Measurements from ENCODE around the gene DTX2.
A peak's percentile ranks its signal among the peaks of the same experiment; 100 is the strongest.

DTX2 gene

DNA sequence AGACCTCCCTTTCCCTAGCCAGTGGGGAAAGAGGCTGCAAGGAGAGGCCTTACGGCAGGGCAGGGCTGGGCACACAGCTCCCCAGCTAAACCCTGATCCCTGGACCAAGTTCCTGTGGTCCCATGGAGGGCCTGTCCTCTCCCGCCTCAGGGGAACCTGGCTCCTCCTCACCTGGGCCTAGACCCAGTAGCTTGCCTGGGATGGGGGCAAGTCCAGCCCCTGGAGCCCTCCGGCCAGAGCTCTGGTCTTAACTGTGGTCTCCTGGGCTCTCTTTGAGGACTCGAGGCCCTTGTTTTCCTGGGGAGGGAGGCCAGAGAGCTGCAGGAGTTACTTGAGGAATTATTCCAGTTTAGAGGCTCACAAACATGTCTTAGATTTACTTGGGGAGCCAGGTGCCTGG, 35.3 kb upstream of the DTX2 start:
- in situ Hi-C loops (cut with HindIII; ENCODE audit: low pct_ligation_motif_present, low sequenced_read_pairs), result no loop called here
- TF ChIP-seq, protein P1, sequence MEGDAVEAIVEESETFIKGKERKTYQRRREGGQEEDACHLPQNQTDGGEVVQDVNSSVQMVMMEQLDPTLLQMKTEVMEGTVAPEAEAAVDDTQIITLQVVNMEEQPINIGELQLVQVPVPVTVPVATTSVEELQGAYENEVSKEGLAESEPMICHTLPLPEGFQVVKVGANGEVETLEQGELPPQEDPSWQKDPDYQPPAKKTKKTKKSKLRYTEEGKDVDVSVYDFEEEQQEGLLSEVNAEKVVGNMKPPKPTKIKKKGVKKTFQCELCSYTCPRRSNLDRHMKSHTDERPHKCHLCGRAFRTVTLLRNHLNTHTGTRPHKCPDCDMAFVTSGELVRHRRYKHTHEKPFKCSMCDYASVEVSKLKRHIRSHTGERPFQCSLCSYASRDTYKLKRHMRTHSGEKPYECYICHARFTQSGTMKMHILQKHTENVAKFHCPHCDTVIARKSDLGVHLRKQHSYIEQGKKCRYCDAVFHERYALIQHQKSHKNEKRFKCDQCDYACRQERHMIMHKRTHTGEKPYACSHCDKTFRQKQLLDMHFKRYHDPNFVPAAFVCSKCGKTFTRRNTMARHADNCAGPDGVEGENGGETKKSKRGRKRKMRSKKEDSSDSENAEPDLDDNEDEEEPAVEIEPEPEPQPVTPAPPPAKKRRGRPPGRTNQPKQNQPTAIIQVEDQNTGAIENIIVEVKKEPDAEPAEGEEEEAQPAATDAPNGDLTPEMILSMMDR (IDR thresholded peaks at IDR 0.05; ENCODE audit: low read depth, low read length, missing control alignments), result no peak
- DNase-seq, result no peak
- H3K36me3 ChIP-seq (replicated peaks), result no peaks in the 10 kb centered on the region
- no peak overlapping the region for H3K27ac ChIP-seq
- H3K27me3 ChIP-seq (replicated peaks), result no peaks in the 10 kb centered on the region
- no peak overlapping the region for H3K4me3 ChIP-seq (ENCODE audit: low read depth, low read length)

DNA sequence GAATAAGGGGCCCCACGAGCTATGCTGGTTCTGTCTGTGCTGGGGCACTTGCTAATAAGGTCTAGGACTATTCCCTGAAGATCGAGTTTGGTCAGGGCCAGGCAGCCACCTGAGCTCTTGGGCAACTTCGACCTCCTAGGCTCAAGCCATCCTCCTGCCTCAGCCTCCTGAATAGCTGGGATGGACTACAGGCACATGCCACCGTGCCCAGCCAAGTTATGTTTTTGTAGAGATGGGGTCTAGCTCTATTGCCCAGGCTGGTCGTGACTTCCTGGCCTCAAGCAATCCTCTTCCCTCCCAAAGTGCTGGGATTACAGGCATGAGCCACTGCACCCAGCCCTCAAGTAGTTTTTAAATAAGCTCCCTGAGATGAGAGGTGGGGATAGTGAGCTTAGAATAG, 33.9 kb upstream of the DTX2 start:
- Histone ChIP-seq H3K36me3 (replicated peaks) (no peaks in the 10 kb centered on the region), H3K27me3 (replicated peaks) (no peaks in the 10 kb centered on the region), H3K4me3 (ENCODE audit: low read depth, low read length) (no peak overlapping the region), H3K27ac (no peak overlapping the region)
- DNase-seq, result no peak
- in situ Hi-C loops (cut with HindIII; ENCODE audit: low pct_ligation_motif_present, low sequenced_read_pairs), result no loop called here
- TF ChIP-seq, protein P1 (IDR thresholded peaks at IDR 0.05; ENCODE audit: low read depth, low read length, missing control alignments), result no peak

DNA sequence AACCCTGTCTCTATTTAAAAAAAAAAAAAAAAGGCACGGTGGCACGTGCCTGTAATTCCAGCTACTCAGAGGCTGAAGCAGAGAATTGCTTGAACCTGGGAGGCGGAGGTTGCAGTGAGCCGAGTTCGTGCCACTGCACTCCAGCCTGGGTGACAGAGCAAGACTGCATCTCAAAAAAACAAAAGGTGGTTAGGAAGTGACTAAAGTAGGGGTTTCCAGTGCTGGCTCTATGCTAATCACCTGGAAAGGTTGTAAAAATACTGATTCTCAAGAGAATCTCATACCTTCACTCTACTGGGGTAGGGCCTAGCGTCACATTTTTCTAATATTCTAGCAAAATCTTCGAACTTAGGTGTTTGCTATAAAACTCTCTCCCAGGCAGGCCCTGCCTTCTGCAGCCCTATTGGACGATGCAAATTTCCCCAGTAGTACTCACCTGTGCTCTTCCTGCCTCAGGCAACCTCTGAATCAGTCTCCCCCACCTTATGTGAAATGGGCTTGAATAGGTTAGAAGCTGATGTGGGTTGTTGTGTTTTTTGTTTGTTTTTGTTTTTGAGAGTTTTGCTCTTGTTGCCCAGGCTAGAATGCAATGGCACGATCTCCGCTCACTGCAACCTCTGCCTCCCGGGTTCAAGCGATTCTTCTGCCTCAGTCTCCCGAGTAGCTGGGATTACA, 33.2 kb upstream of the DTX2 start:
- no peak overlapping the region for H3K27ac ChIP-seq
- H3K27me3 ChIP-seq (replicated peaks), result no peaks in the 10 kb centered on the region
- TF ChIP-seq, protein P1 (IDR thresholded peaks at IDR 0.05; ENCODE audit: low read depth, low read length, missing control alignments), result no peak
- in situ Hi-C loops (cut with HindIII; ENCODE audit: low pct_ligation_motif_present, low sequenced_read_pairs), result no loop called here
- no peak overlapping the region for H3K4me3 ChIP-seq (ENCODE audit: low read depth, low read length)
- no peaks in the 10 kb centered on the region for H3K36me3 ChIP-seq (replicated peaks)
- DNase-seq, result no peak

DNA sequence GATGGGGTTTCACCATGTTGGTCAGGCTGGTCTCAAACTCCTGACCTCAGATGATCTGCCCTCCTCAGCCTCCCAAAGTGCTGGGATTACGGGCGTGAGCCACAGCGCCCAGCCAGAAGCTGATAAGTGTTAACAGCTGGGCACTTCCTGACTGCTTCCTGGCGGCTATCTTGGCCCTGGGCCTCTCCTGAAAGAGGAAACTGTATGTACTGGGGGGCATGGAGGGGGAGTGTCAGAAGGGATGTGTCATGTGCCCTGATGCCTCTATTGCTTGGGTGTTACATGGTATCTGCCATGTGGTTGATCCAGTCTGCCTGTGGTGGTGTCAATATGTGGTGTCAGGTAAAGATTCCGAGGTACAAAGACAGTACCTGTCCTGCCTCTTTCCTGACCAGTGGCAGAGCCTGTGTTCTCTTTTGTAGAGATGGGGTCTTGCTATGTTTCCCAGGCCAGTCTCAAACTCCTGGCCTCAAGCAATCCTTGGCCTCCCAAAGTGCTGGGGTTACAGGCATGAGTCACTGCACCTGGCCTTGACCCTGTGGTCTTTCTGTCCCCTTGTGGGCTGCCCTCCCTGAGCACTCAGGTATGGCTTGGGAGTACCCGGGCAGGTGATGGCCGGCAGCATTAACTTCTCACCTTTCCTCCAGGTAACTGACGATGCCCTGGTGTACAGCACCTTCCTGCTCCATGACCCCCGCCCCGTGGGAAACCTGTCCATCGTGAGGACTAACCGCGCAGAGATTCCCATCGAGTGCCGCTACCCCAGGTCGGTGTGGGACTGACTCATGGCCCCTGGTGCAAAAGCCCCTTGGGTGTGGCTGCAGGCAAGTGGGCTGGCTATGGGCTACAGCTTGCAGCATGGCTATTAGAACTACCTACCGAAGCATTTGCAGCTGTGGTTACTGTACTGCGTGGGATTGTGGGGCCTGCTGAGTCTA, 32.4 kb upstream of the DTX2 start:
- Histone ChIP-seq H3K4me3 (ENCODE audit: low read depth, low read length) (no peak overlapping the region), H3K27me3 (replicated peaks) (no peaks in the 10 kb centered on the region), H3K27ac (no peak overlapping the region), H3K36me3 (replicated peaks) (no peaks in the 10 kb centered on the region)
- TF ChIP-seq, protein P1 (IDR thresholded peaks at IDR 0.05; ENCODE audit: low read depth, low read length, missing control alignments), result no peak
- in situ Hi-C loops (cut with HindIII; ENCODE audit: low pct_ligation_motif_present, low sequenced_read_pairs), result no loop called here
- DNase-seq, result peak; percentile 18

DNA sequence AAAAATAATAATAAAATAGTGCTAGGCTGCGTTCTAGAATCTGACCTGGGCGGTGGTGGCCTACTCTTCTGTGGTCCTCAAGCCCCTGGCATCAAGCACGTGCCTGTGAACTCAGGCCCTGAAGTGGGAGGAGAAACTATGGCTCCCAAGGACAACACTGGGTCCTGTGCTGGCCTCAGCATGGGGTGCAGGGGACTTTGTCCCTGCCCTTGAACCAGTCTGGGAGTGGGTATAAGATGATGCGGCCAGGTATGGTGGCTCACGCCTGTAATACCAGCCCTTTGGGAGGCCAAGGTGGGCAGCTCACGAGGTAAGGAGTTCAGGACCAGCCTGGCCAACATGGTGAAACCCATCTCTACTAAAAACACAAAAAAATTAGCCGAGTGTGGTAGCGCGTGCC, 31.3 kb upstream of the DTX2 start:
- in situ Hi-C loops (cut with HindIII; ENCODE audit: low pct_ligation_motif_present, low sequenced_read_pairs), result no loop called here
- no peak overlapping the region for H3K4me3 ChIP-seq (ENCODE audit: low read depth, low read length)
- H3K27me3 ChIP-seq (replicated peaks), result no peaks in the 10 kb centered on the region
- TF ChIP-seq, protein P1 (IDR thresholded peaks at IDR 0.05; ENCODE audit: low read depth, low read length, missing control alignments), result no peak
- H3K27ac ChIP-seq, result no peak overlapping the region
- no peak for DNase-seq
- no peaks in the 10 kb centered on the region for H3K36me3 ChIP-seq (replicated peaks)

Data from brain microvascular endothelial cell (primary cell).